HepG2 (cell line): ENCODE results near the gene MCF2L.

Experiments
- CEBPZ ChIP-seq: IDR thresholded peaks from 2 replicates; pipeline ENCODE4 v1.6.1; 2012; ENCODE audit warnings: low read length, improper control_type of control experiment
- CTCF ChIP-seq: sonication (generic); formaldehyde crosslinking; IDR thresholded peaks from 2 replicates; pipeline ENCODE4 v1.5.0; 2020; ENCODE audit warnings: mild to moderate bottlenecking, missing genetic modification reagents, moderate library complexity
- GABPA ChIP-seq, 2 experiments: IDR thresholded peaks; 2 replicates each; pipeline ENCODE4 v1.6.1; 2011 to 2016; ENCODE audit warnings: low read depth in 2 of 2, low read length in 1 of 2, missing biosample characterization in 1 of 2, missing genetic modification characterization in 1 of 2
- HOXA5 ChIP-seq: sonication (generic); formaldehyde crosslinking; IDR thresholded peaks from 2 replicates; pipeline ENCODE4 v1.4.0; 2020; ENCODE audit warnings: missing genetic modification reagents
- HOXA7 ChIP-seq: sonication (generic); formaldehyde crosslinking; IDR thresholded peaks from 2 replicates; pipeline ENCODE4 v1.8.1; 2022; ENCODE audit warnings: mild to moderate bottlenecking, missing genetic modification reagents, moderate library complexity
- POLR2A ChIP-seq, 2 experiments: IDR thresholded peaks; 2 replicates each; pipeline ENCODE4 v1.6.1; 2011; ENCODE audit warnings: low read depth in 2 of 2, low read length in 2 of 2, mild to moderate bottlenecking in 1 of 2, moderate library complexity in 1 of 2; ENCODE audit not compliant: insufficient read depth in 1 of 2
- POLR2AphosphoS5 ChIP-seq: IDR thresholded peaks from 2 replicates; pipeline ENCODE4 v1.6.1; 2012; ENCODE audit warnings: low read depth, low read length
- RBAK ChIP-seq: sonication (generic); formaldehyde crosslinking; IDR thresholded peaks from 2 replicates; pipeline ENCODE4 v1.5.1; 2020; ENCODE audit warnings: mild to moderate bottlenecking, missing genetic modification reagents
- RBM39 ChIP-seq: fragments of 200-400 bp; formaldehyde crosslinking; IDR thresholded peaks from one replicate; pipeline ENCODE4 v1.6.1; 2018; ENCODE audit warnings: antibody characterized with exemption, mild to moderate bottlenecking, low read depth, low read length; ENCODE audit not compliant: poor library complexity, severe bottlenecking
- REST ChIP-seq, 2 experiments: IDR thresholded peaks; 2 replicates each; pipeline ENCODE4 v1.6.1; 2011 to 2012; ENCODE audit warnings: low read length in 2 of 2, borderline replicate concordance in 1 of 2, low read depth in 1 of 2, mild to moderate bottlenecking in 1 of 2, moderate library complexity in 1 of 2
- SUZ12 ChIP-seq: fragments of 150-350 bp; IDR thresholded peaks from 2 replicates; pipeline ENCODE4 v1.6.1; 2014; ENCODE audit warnings: low read depth, low read length
- ZNF879 ChIP-seq: sonication (generic); formaldehyde crosslinking; IDR thresholded peaks from 2 replicates; pipeline ENCODE4 v1.8.1; 2023; ENCODE audit warnings: missing genetic modification reagents
- TF ChIP-seq, protein P1 (sequence below): sonication (generic); formaldehyde crosslinking; IDR thresholded peaks from 2 replicates; pipeline ENCODE4 v1.9.0; 2021; ENCODE audit warnings: missing genetic modification reagents, mild to moderate bottlenecking, borderline replicate concordance

DNA sequence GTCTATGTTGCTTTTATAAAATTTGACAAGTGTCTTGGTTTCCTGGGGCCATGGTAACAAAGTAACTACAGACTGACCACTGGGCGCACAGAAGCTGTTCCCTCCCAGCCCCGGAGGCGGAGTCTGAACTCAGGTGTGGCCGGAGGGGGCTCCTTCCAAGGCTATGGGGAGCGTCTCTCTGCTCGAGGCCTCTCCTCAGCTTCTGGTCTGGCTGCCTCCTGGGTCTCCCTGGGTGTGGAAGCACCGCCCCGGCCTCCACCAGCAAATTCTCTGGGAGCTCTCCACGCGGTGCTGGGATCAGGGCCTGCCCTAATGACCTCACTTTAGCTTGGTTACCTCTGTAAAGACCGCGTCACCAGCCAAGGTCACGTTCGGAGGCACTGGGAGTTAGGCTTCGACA is 90.9 kb downstream of the MCF2L start:
- TF ChIP-seq POLR2A (IDR thresholded peaks at IDR 0.05; ENCODE audit: insufficient read depth in 1 of 2, low read depth in 2 of 2, low read length in 2 of 2) (no peak), SUZ12 (no peak), REST (IDR thresholded peaks at IDR 0.05; ENCODE audit: borderline replicate concordance in 1 of 2, low read depth in 1 of 2, low read length in 2 of 2) (no peak), HOXA7 (no peak), CEBPZ (no peak), GABPA (IDR thresholded peaks at IDR 0.05; ENCODE audit: low read depth, low read length) (no peak), GABPA (CRISPR knock-in tag; IDR thresholded peaks at IDR 0.05; ENCODE audit: low read depth) (no peak), CTCF (CRISPR knock-in tag) (no peak), RBAK (CRISPR knock-in tag) (no peak), POLR2AphosphoS5 (no peak), HOXA5 (CRISPR knock-in tag) (no peak), ZNF879 (CRISPR knock-in tag) (no peak), RBM39 (no peak)
- TF ChIP-seq, protein P1, sequence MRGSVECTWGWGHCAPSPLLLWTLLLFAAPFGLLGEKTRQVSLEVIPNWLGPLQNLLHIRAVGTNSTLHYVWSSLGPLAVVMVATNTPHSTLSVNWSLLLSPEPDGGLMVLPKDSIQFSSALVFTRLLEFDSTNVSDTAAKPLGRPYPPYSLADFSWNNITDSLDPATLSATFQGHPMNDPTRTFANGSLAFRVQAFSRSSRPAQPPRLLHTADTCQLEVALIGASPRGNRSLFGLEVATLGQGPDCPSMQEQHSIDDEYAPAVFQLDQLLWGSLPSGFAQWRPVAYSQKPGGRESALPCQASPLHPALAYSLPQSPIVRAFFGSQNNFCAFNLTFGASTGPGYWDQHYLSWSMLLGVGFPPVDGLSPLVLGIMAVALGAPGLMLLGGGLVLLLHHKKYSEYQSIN (CRISPR knock-in tag) = no peak
